Measurements from ENCODE around the gene TTC3.
"Not testable (repeated sequence)": the region's sequence is repeated elsewhere in the genome, so short reads cannot be mapped to it uniquely, and the experiment has no call there.

The TTC3 gene

GRCh38 chr21:37196847-37197246 is 123.8 kb downstream of the TTC3 start:
- DNase-seq (ENCODE audit: low read depth in 2 of 2) = no peak

GRCh38 chr21:37197746-37198145 is 124.7 kb downstream of the TTC3 start:
- DNase-seq (ENCODE audit: low read depth in 2 of 2) = no peak

GRCh38 chr21:37199057-37199924 is 126.2 kb downstream of the TTC3 start:
- no peak for DNase-seq (ENCODE audit: low read depth in 2 of 2)

GRCh38 chr21:37200641-37201480 is 127.8 kb downstream of the TTC3 start:
- no peak for DNase-seq (ENCODE audit: low read depth in 2 of 2)

GRCh38 chr21:37202221-37203110 is 129.4 kb downstream of the TTC3 start:
- no peak for DNase-seq (ENCODE audit: low read depth in 2 of 2)

GRCh38 chr21:37204580-37204979 is 131.5 kb downstream of the TTC3 start:
- DNase-seq (ENCODE audit: low read depth in 2 of 2) = no peak

GRCh38 chr21:37206496-37206895 is 133.4 kb downstream of the TTC3 start:
- no peak for DNase-seq (ENCODE audit: low read depth in 2 of 2)

GRCh38 chr21:37207441-37208009 is 134.5 kb downstream of the TTC3 start:
- no peak for DNase-seq (ENCODE audit: low read depth in 2 of 2)

GRCh38 chr21:37208056-37208721 is 135.1 kb downstream of the TTC3 start:
- peak in 1 of 2 donors; percentile 22 for DNase-seq (ENCODE audit: low read depth in 2 of 2)

- DNase-seq (ENCODE audit: low read depth in 2 of 2) = no peak
Observed at GRCh38 chr21:37208741-37209225, 135.7 kb downstream of the TTC3 start.

GRCh38 chr21:37210130-37210529 is 137.1 kb downstream of the TTC3 start:
- DNase-seq (ENCODE audit: low read depth in 2 of 2) = no peak

- no peak for DNase-seq (ENCODE audit: low read depth in 2 of 2)
Observed at GRCh38 chr21:37210799-37211198, 137.7 kb downstream of the TTC3 start.

- no peak for DNase-seq (ENCODE audit: low read depth in 2 of 2)
Observed at GRCh38 chr21:37214952-37215351, 141.9 kb downstream of the TTC3 start.

GRCh38 chr21:37219761-37220432 is 146.8 kb downstream of the TTC3 start:
- no peak for DNase-seq (ENCODE audit: low read depth in 2 of 2)

GRCh38 chr21:37220433-37220980 is 147.5 kb downstream of the TTC3 start:
- DNase-seq (ENCODE audit: low read depth in 2 of 2) = peak in 1 of 2 donors; percentile 19

- peak; percentile 95 to 96 for DNase-seq (ENCODE audit: low read depth in 2 of 2)
Observed at GRCh38 chr21:37220981-37221664, 148.1 kb downstream of the TTC3 start.

- not testable (repeated sequence) for DNase-seq (ENCODE audit: low read depth in 2 of 2)
Observed at GRCh38 chr21:37222248-37222647, 149.2 kb downstream of the TTC3 start.

GRCh38 chr21:37223804-37224345 is 150.8 kb downstream of the TTC3 start:
- no peak for DNase-seq (ENCODE audit: low read depth in 2 of 2)

Measured in stimulated activated CD4-positive, alpha-beta T cell treated with anti-CD3 and anti-CD28 coated beads, Interleukin-15, amount 100 ng/mL, for 48 hours (primary cell).